Ovary (tissue), 9 donors: ENCODE results near the gene PRPF8. TPM values are rescaled to one million over a fixed set of nuclear protein-coding genes. Genes with fewer than 3 reads are reported as not detected.

Source experiments
- DNase-seq, 5 donors: peaks; one replicate each; pipeline ENCODE4 v3.0.0-alpha.2; 2019 to 2020
- H3K27ac ChIP-seq, 2 donors: fragments of 200-600 bp; one replicate each; pipeline versions ENCODE4 v1.5.1 to v1.8.0; 2019 to 2022
- H3K27me3 ChIP-seq: fragments of 200-600 bp; one replicate; pipeline ENCODE4 v1.8.0; 2022
- H3K36me3 ChIP-seq: fragments of 200-600 bp; sonication (generic); one replicate; pipeline ENCODE4 v1.5.1; 2019
- H3K4me1 ChIP-seq: one replicate; pipeline ENCODE4 v1.8.1; 2013; ENCODE audit warnings: mild to moderate bottlenecking, moderate library complexity; ENCODE audit not compliant: insufficient read depth
- H3K4me3 ChIP-seq: fragments of 200-600 bp; sonication (generic); one replicate; pipeline ENCODE4 v1.5.1; 2017
- H3K9me3 ChIP-seq, 2 donors: fragments of 200-600 bp in 1 of 2; sonication (generic) in 1 of 2; one replicate each; pipeline versions ENCODE4 v1.5.1 to v1.8.1; 2013 to 2019; ENCODE audit warnings: mild to moderate bottlenecking in 1 of 2, moderate library complexity in 1 of 2
- EP300 ChIP-seq: sonication (generic); formaldehyde crosslinking; IDR thresholded peaks from one replicate; pipeline ENCODE4 v1.6.1; 2017; ENCODE audit warnings: antibody characterized with exemption
- POLR2A ChIP-seq: fragments of 450-650 bp; IDR thresholded peaks from one replicate; pipeline ENCODE4 v1.6.1; 2017; ENCODE audit warnings: antibody characterized with exemption, mild to moderate bottlenecking, moderate library complexity
- WGBS, 3 donors: extraction: QIAGEN DNeasy Blood & Tissue Kit in 1 of 3; methylation state at CpG; one replicate each; pipeline versions ENCODE4 v1.1.5 to v1.1.7; 2013 to 2017; 5-methylcytosine and 5-hydroxymethylcytosine counted together
- intact Hi-C, 4 donors: fragments of 100-400 bp; cut with DNase I; formaldehyde crosslinking; loops; one replicate each; pipeline versions ENCODE4 v1.11.0 to v1.15.1; 2022 to 2023
- polyA plus RNA-seq, 2 donors: library from polyadenylated mRNA; stranded (reverse); fragments of 200-250 nt in 1 of 2; fragments of 350-450 nt in 1 of 2; fragmentation: Illumina TruSeq in 1 of 2; extraction: RNeasy Lipid Tissue Mini Kit (QIAGEN cat#74804) in 1 of 2; gene quantifications; one replicate each; pipeline ENCODE4 v1.2.3, GENCODE V29; 2013 to 2014
- total RNA-seq, 7 donors: library from RNA; depleted of rRNA in 2 of 7; stranded (reverse); fragments of >200 nt in 2 of 7; fragmentation: NEBNext Ultra II Directional in 3 of 7; extraction: Animal tissue kit (Norgen Biotek cat#: 25700) in 3 of 7; gene quantifications; one replicate each; pipeline versions ENCODE4 v1.1.0 to v1.2.4, GENCODE V29; 2016 to 2023
- TF ChIP-seq, protein P1 (sequence below), 3 donors: fragments of 450-650 bp in 2 of 3; fragments of 200-600 bp in 1 of 3; IDR thresholded peaks; one replicate each; pipeline versions ENCODE4 v1.5.1 to v1.8.0; 2016 to 2022; ENCODE audit warnings: antibody characterized with exemption in 3 of 3, mild to moderate bottlenecking in 1 of 3
- donor health status: DM: no; HTN: no; CAD: no; lungs with moderate emphysema.
- donor health status: DM: no; HTN: no; CAD: no.
- donor health status: Bipolar disorder and iron deficiency.
- donor health status: DM: yes; HTN: yes; CAD: no.
- donor health status: DM: no; HTN: no; CAD: no.
- donor health status: DM: yes; HTN: yes; CAD: no.

The PRPF8 gene
- total and polyA plus RNA-seq, 9 donors: 146 to 379 (median 276) TPM

DNA sequence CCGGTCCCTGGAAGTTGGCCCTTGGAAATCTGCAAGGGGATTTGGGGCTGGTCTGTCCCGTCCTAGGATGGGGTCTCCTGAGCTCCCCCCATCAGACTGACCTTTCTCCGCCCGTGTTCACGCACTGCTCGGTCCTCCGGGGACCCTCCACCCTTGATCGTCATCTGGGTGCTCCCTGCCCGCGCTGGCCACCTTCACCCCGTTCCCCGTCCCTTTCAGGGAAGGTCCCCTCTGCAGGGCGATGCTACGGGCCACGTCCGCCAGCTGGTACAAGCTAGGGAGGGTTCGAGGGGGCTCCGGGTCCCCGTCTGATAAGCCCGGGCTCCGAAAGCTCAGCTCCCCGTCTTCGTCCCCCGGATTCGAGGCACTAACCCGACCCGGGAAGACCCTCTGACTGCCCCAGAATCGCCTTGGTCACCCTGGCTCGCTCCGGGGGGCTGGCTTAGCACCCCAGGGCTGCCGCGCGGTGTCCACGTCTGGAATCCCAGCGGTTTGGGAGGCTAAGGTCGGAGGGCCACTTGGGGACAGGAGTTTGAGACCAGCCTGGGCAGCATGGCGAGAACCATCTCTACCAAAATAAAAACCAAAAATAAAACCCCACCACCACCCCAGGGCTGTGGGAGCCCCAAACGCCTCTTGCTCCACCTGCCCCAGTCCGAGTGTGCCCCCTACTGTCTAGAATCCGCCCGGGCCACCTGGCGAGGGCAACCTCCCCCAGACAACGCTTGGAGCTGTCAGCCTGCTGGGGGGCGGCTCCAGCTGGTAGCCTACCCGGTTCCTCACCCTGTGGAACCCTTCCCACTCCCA lies 55.0 kb downstream of the PRPF8 start:
- TF ChIP-seq EP300: no peak
- TF ChIP-seq, protein P1, sequence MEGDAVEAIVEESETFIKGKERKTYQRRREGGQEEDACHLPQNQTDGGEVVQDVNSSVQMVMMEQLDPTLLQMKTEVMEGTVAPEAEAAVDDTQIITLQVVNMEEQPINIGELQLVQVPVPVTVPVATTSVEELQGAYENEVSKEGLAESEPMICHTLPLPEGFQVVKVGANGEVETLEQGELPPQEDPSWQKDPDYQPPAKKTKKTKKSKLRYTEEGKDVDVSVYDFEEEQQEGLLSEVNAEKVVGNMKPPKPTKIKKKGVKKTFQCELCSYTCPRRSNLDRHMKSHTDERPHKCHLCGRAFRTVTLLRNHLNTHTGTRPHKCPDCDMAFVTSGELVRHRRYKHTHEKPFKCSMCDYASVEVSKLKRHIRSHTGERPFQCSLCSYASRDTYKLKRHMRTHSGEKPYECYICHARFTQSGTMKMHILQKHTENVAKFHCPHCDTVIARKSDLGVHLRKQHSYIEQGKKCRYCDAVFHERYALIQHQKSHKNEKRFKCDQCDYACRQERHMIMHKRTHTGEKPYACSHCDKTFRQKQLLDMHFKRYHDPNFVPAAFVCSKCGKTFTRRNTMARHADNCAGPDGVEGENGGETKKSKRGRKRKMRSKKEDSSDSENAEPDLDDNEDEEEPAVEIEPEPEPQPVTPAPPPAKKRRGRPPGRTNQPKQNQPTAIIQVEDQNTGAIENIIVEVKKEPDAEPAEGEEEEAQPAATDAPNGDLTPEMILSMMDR (IDR thresholded peaks at IDR 0.05): peak in 2 of 3 donors; percentile 12 to 35
- no peaks in the 10 kb centered on the region for H3K36me3 ChIP-seq
- H3K9me3 ChIP-seq: no peaks in the 10 kb centered on the region
- DNase-seq: peak in 2 of 5 donors; percentile 63 to 67
- intact Hi-C loops: loop anchor here in 2 of 4 donors (2.0 kb wide), 2 partner anchors 19 to 55 kb away; partner anchors contain the start of gene RILP (in 1 of the 2)
- peak overlapping the region; percentile 54 for H3K4me3 ChIP-seq
- peaks cover 3% of the 10 kb centered on the region for H3K4me1 ChIP-seq
- H3K27ac ChIP-seq: peak overlapping the region; percentile 47 to 81
- WGBS, 3 donors: 4 to 5% (median 5%) methylated on average over 35 to 45 of the region's 45 CpGs
- H3K27me3 ChIP-seq: no peaks in the 10 kb centered on the region

DNA sequence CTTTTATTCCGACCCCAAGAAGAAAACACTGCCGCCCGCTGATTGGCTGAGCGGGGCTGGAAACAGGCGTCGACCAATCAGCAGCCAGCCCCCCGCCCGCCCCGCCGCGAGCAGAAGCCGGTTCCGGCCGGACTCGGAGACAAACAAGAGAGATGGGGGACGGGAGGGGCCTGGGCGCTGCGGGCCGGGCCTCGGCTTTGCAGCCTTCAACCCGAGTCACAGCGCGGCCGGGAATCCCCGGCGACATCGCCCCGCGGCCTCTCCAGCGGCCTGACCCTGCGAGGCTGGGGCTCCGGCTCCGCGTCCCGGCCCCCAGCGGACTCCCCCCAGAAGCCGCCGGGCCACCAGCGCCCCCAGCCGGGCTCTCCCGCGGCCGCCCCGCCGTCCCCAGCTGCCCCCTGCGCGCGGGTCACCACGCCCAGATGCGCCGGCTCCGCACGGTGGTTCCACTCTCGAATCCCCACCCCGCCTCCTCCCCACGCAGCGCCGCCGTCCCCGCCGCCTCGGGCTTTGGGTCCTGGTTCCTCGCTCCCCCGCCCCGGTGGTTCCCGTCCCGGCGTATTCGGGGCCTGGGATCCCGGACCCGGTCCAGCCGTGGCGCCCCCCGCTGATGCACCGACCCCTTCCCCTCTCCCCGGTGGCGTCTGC lies 55.7 kb downstream of the PRPF8 start:
- intact Hi-C loops: loop anchor here in 2 of 4 donors (2.0 kb wide), 2 partner anchors 20 to 54 kb away; partner anchors contain the start of gene RILP (in 1 of the 2)
- TF ChIP-seq EP300 (no peak), POLR2A (peak; percentile 49)
- TF ChIP-seq, protein P1 (IDR thresholded peaks at IDR 0.05): peak; percentile 10 to 55 (median 54)
- no peaks in the 10 kb centered on the region for H3K9me3 ChIP-seq
- H3K4me3 ChIP-seq: peak overlapping the region; percentile 54
- no peaks in the 10 kb centered on the region for H3K36me3 ChIP-seq
- H3K27ac ChIP-seq: peak overlapping the region; percentile 47 to 81
- no peaks in the 10 kb centered on the region for H3K27me3 ChIP-seq
- peak; percentile 91 to 95 (median 93) for DNase-seq
- 0 to 1% (median 1%) methylated on average over 33 to 77 of the region's 77 CpGs for WGBS, 3 donors
- H3K4me1 ChIP-seq: peaks cover 3% of the 10 kb centered on the region

- Histone ChIP-seq H3K9me3 (no peaks in the 10 kb centered on the region), H3K27me3 (no peaks in the 10 kb centered on the region), H3K36me3 (no peaks in the 10 kb centered on the region), H3K4me3 (peak within 1 kb of the TSS; percentile 54), H3K4me1 (peaks cover 3% of the 10 kb centered on the region), H3K27ac (peak within 1 kb of the TSS; percentile 47 to 81)
- DNase-seq: peak; percentile 69 to 88 (median 80)
- intact Hi-C loops: loop anchor here in 2 of 4 donors (2.0 kb wide), 2 partner anchors 21 to 53 kb away; partner anchors contain the start of gene RILP (in 1 of the 2)
- WGBS, 3 donors: 0 to 1% (median 0%) methylated on average over 86 to 95 of the region's 95 CpGs
- TF ChIP-seq POLR2A: no peak
- TF ChIP-seq EP300: no peak
- TF ChIP-seq, protein P1 (IDR thresholded peaks at IDR 0.05): no peak
Measured at GRCh38 chr17:1627982-1628855, 56.4 kb downstream of the PRPF8 start, which contains the start of gene SLC43A2. SLC43A2 (minus strand) TSS chr17:1628834; CDS start chr17:1627874, 960 bp downstream.
